ENCODE data around the gene CCDC126.

- TF ChIP-seq BACH2 (CRISPR knock-in tag; IDR thresholded peaks at IDR 0.05; ENCODE audit: borderline replicate concordance) (no peak), ZFP30 (CRISPR knock-in tag; IDR thresholded peaks at IDR 0.05) (no peak), ZNF565 (CRISPR knock-in tag; conservative IDR thresholded peaks at IDR 0.05; ENCODE audit: low read depth) (no peak), PPARA (CRISPR knock-in tag; IDR thresholded peaks at IDR 0.05; ENCODE audit: borderline replicate concordance) (no peak), CSDC2 (CRISPR knock-in tag; IDR thresholded peaks at IDR 0.05) (no peak), SNAI2 (CRISPR knock-in tag; IDR thresholded peaks at IDR 0.05) (no peak), TCF4 (CRISPR knock-in tag; IDR thresholded peaks at IDR 0.05; ENCODE audit: borderline replicate concordance) (no peak), PATZ1 (CRISPR knock-in tag; IDR thresholded peaks at IDR 0.05; ENCODE audit: borderline replicate concordance) (no peak), ARNTL (CRISPR knock-in tag; IDR thresholded peaks at IDR 0.05; ENCODE audit: borderline replicate concordance, low read depth) (no peak), TOX (CRISPR knock-in tag; IDR thresholded peaks at IDR 0.05; ENCODE audit: borderline replicate concordance) (no peak)
These were observed 74.9 kb downstream of the CCDC126 start for GRCh38 chr7:23672033-23672432.
